ENCODE results near the gene MIB2.
"Not testable (repeated sequence)": the region's sequence is repeated elsewhere in the genome, so short reads cannot be mapped to it uniquely, and the experiment has no call there.

The MIB2 gene

DNA sequence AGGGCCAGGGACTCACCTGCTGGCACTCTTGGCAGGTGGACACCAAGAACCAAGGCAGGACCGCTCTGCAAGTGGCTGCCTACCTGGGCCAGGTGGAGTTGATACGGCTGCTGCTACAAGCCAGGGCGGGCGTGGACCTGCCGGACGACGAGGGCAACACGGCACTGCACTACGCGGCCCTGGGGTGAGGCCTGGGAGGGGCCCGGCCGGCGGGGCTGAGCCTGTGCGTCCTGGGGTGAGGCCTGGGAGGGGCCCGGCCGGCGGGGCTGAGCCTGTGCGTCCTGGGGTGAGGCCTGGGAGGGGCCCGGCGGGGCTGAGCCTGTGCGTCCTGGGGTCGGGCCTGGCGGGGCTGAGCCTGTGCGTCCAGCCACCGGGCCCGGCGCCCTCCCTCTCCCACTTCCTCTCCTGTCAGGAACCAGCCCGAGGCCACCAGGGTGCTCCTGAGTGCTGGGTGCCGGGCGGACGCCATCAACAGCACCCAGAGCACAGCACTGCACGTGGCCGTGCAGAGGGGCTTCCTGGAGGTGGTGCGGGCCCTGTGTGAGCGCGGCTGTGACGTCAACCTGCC, 12.0 kb downstream of the MIB2 start:
- no peak for DNase-seq (ENCODE audit: low read depth)

DNA sequence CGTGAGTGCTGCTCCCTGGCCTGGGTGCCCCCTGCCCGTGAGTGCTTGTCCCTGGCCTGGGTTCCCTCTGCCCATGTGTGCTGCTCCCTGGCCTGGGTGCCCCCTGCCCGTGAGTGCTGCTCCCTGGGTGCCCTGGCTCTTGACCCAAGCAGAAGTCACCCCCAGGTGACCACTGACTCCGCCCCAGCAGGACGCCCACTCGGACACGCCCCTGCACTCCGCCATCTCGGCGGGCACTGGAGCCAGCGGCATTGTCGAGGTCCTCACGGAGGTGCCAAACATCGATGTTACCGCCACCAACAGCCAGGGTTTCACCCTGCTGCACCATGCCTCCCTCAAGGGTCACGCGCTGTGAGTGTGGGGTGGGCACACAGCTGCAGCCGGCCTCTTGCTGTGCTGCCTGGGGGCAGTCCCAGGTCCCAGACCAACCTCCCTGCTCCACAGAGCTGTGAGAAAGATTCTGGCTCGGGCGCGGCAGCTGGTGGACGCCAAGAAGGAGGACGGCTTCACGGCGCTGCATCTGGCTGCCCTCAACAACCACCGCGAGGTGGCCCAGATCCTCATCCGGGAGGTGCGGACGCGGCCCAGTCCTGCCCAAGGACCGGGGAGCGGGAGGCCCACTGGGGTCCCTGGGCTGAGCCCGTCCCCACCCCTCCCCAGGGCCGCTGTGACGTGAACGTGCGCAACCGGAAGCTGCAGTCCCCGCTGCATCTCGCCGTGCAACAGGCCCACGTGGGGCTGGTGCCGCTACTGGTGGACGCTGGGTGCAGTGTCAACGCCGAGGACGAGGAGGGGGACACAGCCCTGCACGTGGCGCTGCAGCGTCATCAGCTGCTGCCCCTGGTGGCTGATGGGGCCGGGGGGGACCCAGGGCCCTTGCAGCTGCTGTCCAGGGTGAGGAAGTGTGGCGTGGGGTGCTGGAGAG, 12.8 kb downstream of the MIB2 start:
- no peak for DNase-seq (ENCODE audit: low read depth)

DNA sequence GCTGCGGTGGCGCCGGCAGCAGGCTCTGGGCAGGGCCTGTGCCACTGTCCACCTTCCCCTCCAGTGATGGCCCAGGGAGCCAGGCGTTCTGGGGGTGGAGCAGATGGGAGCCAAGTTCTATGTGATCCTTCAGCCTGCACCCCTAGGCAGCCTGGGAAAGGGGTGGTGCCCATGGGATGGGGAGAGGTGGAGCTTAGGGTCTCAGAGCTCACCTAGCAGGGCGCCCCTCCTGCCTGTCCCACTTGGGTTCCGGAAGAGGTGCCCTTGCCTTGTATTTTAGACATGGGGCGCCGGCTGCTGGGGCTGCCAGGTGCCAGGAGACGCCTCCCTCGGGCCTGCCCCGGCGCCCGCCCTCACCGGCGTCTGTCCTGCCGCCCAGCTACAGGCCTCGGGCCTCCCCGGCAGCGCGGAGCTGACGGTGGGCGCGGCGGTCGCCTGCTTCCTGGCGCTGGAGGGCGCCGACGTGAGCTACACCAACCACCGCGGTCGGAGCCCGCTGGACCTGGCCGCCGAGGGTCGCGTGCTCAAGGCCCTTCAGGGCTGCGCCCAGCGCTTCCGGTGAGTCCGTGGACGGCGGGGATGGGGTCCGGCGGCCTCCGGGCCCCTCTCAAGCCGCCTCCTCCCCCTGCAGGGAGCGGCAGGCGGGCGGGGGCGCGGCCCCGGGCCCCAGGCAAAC, 13.6 kb downstream of the MIB2 start:
- peak; percentile 22 for DNase-seq (ENCODE audit: low read depth)

- DNase-seq (ENCODE audit: low read depth): peak; percentile 72
These were observed 14.3 kb downstream of the MIB2 start for GRCh38 chr1:1629430-1630190.

DNA sequence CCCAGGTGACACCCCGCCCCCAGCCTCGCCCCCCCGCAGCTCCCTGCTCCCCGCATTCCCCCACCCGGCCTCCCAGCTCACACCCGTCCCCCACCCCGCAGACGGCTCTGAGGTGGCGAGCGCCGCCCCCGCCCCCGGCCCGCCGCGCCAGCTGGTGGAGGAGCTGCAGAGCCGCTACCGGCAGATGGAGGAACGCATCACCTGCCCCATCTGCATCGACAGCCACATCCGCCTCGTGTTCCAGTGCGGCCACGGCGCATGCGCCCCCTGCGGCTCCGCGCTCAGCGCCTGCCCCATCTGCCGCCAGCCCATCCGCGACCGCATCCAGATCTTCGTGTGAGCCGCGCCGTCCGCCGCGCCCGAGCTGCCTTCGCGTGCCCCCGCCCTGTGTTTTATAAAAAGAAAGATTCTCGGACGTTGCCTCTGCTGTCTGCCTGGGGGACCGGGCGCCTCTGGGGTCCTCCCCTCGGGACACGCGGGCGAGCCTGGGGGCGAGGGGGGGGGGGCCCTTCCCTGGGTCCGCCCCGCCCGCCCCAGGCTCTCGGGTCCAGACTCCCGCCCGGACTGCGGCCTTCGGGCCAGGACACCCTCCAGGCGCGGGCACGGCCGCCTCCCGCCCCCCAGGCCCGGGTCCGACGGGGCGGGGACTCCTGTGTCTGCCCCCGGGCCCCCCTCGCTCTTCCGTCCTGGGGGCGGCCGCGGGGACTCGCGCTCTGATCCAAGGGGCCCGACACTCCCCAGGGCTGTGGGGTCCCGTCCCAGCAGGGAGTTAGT, 15.1 kb downstream of the MIB2 start:
- peak; percentile 91 for DNase-seq (ENCODE audit: low read depth)

DNA sequence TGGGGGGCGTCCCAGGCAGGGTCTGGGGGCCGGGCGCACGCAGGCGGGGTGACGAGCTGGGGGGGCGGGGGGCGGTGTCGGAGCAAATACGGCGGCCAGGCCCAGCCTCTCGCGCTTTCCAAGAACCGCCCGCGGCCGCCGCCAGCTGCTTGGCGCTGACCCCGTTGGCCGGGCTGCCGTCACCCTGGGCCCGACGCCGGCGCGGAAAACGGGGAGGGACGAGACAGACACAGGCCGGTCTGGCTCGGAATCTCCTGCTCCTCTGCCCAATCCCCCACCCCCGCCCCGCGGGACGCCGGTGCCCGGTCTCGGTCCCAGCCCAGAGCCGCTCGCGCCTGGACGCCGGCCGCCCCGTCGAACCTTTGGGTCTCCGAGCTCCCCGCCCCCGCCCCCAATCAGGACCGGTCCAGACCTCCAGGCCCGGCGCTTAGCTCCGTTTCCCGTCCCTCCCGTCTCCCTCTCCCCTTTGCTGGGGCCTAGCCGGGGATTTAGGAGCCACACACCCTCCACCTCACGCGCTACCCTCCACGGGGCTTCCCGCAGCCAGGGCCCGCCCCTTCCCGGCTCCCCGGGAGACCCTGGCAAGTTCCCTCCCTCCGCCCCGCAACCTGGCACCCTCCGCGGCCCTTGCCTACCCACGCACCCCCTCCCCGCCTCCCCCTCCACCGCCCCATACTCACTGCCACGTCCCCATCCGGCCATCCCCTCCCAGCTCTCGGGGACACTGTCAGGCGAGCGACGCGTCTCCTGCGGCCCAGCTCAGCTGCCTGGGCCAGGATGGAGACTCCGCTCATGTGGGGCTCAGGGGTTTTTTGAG, 15.9 kb downstream of the MIB2 start:
- no peak for DNase-seq (ENCODE audit: low read depth)

- DNase-seq (ENCODE audit: low read depth): no peak
These were observed 16.6 kb downstream of the MIB2 start, which contains the start of gene MMP23B for GRCh38 chr1:1631782-1632420. MMP23B (plus strand) TSS chr1:1632173; CDS start chr1:1632219, 46 bp downstream.

GRCh38 chr1:1633409-1633808, 18.1 kb downstream of the MIB2 start:
- DNase-seq (ENCODE audit: low read depth): not testable (repeated sequence)

DNA sequence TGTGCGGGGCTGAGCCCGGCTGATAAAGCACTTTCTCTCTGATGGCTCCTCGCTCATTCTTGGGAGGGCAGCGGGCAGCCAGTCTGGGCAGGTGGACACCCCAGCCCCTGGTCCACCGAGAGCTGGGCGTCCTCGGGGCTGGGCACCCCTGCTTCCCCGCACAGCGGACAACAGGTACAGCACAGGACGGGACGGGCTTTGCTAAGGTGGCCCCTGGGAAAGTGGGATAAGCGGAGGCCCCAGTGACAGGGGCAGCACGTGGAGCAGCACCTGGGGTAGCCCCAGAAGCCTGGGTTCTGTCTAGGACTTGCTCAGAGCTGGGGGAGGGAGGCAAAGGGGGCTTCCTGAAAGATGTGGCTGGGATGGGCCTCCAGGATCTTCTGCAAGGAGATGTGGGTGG, 19.3 kb downstream of the MIB2 start:
- not testable (repeated sequence) for DNase-seq (ENCODE audit: low read depth)

GRCh38 chr1:1636621-1637478, 21.6 kb downstream of the MIB2 start:
- not testable (repeated sequence) for DNase-seq (ENCODE audit: low read depth)

DNA sequence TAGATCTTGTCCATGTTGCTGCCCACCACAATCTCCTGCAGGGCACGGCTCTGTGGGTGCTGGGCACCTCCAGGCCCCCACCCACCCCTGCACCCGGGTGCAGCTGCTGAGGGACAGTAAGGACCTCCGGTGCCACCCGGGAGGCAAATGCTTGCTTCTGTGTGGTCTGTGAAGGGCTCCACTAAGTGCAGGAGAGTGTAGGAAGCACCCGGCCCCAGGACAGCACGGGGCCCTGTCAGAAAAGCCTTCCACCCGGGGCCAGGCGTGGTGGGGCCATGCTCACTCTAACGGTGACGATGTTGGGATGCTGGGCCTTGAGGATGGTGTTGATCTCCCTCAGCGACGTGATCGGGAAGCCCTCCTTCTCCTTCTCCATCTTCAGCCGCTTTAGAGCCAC, 22.2 kb downstream of the MIB2 start:
- DNase-seq (ENCODE audit: low read depth): not testable (repeated sequence)

DNA sequence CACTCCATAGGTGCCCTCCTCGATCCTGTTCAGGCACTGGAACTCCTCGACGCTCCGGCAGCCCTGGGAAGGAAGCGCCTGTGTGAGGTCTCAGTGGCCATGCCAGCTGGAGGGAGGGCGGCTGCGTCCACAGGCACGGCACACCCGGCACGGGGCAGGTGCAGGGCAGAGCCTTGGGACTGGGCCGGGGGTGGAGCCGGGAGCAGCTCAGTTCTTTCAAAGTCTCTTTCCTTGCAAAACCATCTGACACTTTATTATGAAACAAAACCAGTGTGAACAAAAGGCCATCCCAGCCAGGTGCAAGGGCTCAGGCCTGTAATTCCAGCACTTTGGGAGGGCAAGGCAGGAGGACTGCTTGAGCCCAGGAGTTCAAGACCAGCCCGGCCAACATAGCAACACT, 23.2 kb downstream of the MIB2 start:
- not testable (repeated sequence) for DNase-seq (ENCODE audit: low read depth)

GRCh38 chr1:1639368-1639767, 24.1 kb downstream of the MIB2 start:
- not testable (repeated sequence) for DNase-seq (ENCODE audit: low read depth)

- DNase-seq (ENCODE audit: low read depth): not testable (repeated sequence)
These were observed 24.8 kb downstream of the MIB2 start for GRCh38 chr1:1640081-1640480.

DNA sequence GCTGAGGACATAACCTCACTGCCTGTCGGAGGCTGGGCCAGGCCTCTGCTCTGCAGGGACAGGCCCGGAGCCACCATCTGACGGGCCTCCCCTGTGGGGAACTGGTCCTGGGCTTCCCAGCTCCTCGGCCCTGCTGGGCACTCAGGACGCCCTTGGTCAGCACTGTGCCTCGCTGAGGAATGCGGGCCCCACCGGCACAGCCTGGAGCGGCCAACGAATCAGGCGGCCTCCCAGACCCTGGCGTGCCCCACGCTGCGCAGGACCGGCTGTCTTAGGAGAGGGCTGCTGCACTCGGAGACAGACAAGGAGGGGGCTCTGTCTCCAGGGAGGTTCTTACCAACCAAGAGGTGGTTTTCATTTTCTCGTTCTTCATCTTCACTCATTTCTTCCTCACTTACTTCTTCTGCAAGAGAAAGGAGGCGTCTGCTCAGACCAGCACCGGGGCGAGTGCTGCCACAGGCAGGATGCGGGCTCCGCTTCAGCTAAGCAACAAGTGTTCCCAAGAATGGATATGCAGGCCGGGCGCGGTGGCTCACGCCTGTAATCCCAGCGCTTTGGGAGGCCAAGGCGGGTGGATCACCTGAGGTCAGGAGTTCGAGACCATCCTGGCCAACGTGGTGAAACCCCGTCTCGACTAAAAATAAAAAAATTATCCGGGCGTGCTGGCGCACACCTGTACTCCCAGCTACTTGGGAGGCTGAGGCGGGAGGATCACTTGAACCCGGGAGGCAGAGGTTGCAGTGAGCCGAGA, 25.6 kb downstream of the MIB2 start:
- DNase-seq (ENCODE audit: low read depth): not testable (repeated sequence)

DNA sequence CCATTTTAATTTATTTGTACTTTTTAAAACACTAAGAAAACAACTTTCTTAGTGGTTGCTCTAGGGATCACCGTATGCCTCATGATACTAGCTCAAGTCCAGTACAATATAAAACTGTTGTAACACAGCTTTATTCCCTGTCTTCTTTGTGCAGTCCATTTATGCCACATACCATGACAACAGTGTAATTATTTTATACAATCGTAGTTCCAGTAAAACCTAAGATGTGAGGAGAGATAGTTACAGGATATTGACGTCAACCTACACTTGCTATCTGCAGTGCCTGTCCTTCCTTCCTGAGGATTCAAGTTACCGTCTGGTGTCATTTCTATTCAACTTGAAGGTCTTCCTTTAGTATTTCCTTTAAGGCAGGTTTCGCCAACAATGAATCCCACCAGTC, 31.0 kb downstream of the MIB2 start:
- DNase-seq (ENCODE audit: low read depth): not testable (repeated sequence)

DNA sequence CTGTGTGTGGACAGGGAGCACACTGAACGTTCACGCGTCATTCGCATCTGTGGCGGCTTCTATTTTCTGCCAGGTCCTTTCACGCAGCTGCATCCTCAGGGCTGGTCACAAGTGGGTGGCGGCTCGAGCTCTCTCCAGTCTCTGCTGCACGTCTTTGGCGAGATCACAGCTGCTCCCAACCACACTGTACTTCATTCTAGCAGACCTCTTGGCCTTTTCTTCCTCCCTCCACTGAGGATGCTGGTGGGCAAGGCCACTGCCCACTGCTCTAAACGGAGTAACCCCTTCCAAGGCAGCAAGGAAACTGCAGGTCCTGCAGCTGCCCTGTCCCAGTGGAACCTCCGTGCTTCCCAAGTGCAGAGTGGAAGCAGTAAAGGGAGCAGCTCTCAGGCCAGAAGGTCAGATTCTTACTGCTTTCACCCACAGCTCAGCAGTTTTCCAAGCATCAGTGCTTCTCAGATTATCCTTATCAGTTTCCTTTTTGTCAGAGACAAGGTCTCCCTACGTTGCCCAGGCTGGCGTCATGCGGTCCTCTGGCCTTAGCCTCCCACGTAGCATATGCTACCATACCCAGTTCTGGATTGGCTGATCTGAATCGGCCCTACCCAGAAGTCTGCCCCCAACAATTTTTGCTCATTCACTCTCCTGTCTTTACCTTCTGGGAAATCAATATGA, 32.4 kb downstream of the MIB2 start:
- not testable (repeated sequence) for DNase-seq (ENCODE audit: low read depth)

All from stimulated activated CD4-positive, alpha-beta T cell treated with anti-CD3 and anti-CD28 coated beads, Interleukin-2, amount 100 ng/mL, for 4 hours (primary cell).